Adipocyte (in vitro differentiated cells): ENCODE measurements around the gene SKI.

ENCODE experiments used
- DNase-seq: peaks from one replicate; pipeline ENCODE4 v3.0.0-alpha.2; 2015; ENCODE audit warnings: low read depth
- H3K27me3 ChIP-seq: replicated peaks from 2 replicates; pipeline ENCODE4 v1.7.0; 2013; ENCODE audit warnings: mild to moderate bottlenecking, low read length, moderate library complexity; ENCODE audit not compliant: control insufficient read depth, insufficient read depth
- H3K36me3 ChIP-seq: 2 replicates; pipeline ENCODE4 v1.7.0; 2013; ENCODE audit warnings: low read length, mild to moderate bottlenecking, moderate library complexity; ENCODE audit not compliant: control insufficient read depth, insufficient read depth, severe bottlenecking
- H3K4me1 ChIP-seq: 2 replicates; pipeline ENCODE4 v1.7.0; 2013; ENCODE audit warnings: mild to moderate bottlenecking, low read length, moderate library complexity; ENCODE audit not compliant: control insufficient read depth, insufficient read depth
- H3K4me3 ChIP-seq: 2 replicates; pipeline ENCODE4 v1.7.0; 2013; ENCODE audit warnings: mild to moderate bottlenecking, low read length, moderate library complexity
- H3K9ac ChIP-seq: 2 replicates; pipeline ENCODE4 v1.7.0; 2013; ENCODE audit warnings: mild to moderate bottlenecking, low read length, moderate library complexity
- H3K9me3 ChIP-seq: 2 replicates; pipeline ENCODE4 v1.7.0; 2013; ENCODE audit warnings: mild to moderate bottlenecking, low read length, moderate library complexity; ENCODE audit not compliant: control insufficient read depth

The SKI gene

GRCh38 chr1:2304921-2305681, 77.0 kb downstream of the SKI start:
- no peak for DNase-seq

DNA sequence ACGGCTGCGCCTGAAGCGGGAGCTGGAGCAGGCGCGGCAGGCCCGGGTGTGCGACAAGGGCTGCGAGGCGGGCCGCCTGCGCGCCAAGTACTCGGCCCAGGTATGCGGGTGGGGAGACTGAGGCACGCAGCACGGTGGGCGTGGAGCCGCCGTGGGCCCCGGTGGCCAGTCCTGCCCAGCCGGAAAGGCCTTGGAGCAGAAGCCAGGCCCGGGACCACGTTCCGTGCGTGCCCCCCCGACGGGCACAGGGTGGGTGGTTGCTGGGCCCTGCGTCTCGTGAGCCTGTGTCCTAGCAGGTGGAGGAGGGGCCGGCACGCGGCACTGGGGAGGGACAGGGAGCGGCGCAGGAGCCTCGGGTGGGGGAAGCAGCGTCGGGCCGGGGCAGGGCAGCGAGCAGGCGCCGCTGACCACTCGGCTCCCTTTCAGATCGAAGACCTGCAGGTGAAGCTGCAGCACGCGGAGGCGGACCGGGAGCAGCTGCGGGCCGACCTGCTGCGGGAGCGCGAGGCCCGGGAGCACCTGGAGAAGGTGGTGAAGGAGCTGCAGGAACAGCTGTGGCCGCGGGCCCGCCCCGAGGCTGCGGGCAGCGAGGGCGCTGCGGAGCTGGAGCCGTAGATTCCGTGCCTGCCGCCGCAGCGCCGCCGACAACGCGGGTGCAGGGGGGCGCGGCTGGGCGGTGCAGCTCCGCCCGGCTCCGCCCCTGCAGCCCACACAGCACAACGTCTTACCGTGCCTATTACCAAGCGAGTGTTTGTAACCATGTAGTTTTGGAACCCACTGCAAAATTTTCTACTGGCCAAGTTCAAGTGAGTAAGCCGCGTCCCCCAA, 78.2 kb downstream of the SKI start:
- H3K27me3 ChIP-seq = no peaks in the 10 kb centered on the region
- peaks cover 64% of the 10 kb centered on the region for H3K36me3 ChIP-seq
- no peak for DNase-seq
- H3K4me1 ChIP-seq = peaks cover 6% of the 10 kb centered on the region
- H3K9me3 ChIP-seq = no peaks in the 10 kb centered on the region
- no peak overlapping the region for H3K9ac ChIP-seq
- no peak overlapping the region for H3K4me3 ChIP-seq

More at GRCh38 chr1:2304921-2305681, 77.0 kb downstream of the SKI start:
- Histone ChIP-seq H3K4me1 (peaks cover 18% of the 10 kb centered on the region), H3K36me3 (peaks cover 64% of the 10 kb centered on the region), H3K27me3 (no peaks in the 10 kb centered on the region), H3K9ac (no peak overlapping the region), H3K9me3 (no peaks in the 10 kb centered on the region), H3K4me3 (no peak overlapping the region)

DNA sequence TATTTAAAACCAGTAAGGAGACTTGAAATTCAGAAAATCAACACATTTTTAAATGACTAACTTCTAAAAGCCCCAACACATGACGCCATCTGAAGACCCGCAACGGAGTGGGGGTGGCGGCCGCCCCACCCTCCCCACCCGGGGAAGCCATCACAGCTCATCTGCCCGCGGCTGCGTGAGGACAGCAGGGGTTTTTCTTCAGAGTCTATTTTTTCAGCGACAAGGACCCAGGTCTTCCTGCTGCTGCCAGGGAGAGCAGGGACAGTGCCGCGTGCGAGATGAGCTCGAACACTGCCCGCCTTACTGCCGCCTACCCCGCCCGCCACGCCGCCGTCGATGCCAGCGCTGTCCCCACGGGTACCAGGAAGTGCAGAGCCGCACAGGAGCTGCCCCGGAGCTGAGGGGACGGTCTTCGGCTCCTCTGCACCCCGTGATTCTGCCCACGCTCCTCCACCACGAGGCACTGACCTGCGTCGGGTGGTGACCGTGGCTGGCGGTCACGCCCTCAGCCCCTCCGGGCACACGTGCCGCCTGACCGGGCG, 79.0 kb downstream of the SKI start:
- no peak overlapping the region for H3K9ac ChIP-seq
- no peak for DNase-seq
- H3K9me3 ChIP-seq = no peaks in the 10 kb centered on the region
- peaks cover 6% of the 10 kb centered on the region for H3K4me1 ChIP-seq
- no peaks in the 10 kb centered on the region for H3K27me3 ChIP-seq
- peaks cover 64% of the 10 kb centered on the region for H3K36me3 ChIP-seq
- no peak overlapping the region for H3K4me3 ChIP-seq

DNA sequence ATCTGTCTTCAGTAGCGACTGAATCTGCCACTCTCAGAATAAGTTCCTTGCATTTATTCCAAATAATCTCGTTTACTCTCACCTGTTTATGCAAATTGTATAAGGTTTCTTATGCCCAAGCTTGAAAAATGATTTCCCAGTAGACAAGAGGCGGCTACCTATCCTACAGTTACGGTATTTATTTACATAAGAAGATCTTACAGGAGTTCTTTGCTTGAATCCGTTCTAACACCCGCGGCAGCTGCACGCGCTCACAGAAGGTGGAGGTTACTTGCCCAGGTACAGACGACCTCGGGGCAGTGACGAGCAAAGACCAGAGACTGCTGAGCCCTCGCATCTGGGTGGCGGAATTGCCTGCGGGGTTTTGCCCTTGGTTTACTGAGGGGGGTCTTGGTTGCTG, 79.9 kb downstream of the SKI start:
- Histone ChIP-seq H3K9me3 (no peaks in the 10 kb centered on the region), H3K4me3 (no peak overlapping the region), H3K9ac (no peak overlapping the region), H3K4me1 (peaks cover 14% of the 10 kb centered on the region), H3K27me3 (no peaks in the 10 kb centered on the region), H3K36me3 (peaks cover 57% of the 10 kb centered on the region)
- DNase-seq = no peak

DNA sequence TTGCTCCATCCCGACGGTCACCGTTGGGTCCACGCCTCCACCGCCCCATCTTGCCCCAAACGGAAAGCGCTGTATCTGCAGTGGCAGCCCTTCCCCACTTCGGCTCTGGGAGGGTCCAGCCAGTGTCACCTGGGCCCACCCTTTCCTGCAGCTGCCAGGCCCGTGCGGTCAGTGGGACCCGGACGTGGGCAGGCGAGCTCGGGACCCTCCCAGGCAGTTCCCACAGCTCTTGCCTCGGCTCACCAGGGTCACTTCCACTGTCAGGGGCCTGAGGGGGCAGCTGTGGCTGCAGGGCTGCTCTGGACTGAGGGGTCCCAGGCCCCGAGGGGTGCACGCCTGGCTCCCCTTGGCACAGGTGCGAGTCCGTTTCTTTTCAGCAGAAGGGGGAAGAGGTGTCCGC, 80.7 kb downstream of the SKI start:
- no peaks in the 10 kb centered on the region for H3K9me3 ChIP-seq
- H3K4me1 ChIP-seq = peaks cover 17% of the 10 kb centered on the region
- H3K27me3 ChIP-seq = no peaks in the 10 kb centered on the region
- H3K4me3 ChIP-seq = no peak overlapping the region
- H3K9ac ChIP-seq = no peak overlapping the region
- no peak for DNase-seq
- peaks cover 49% of the 10 kb centered on the region for H3K36me3 ChIP-seq

DNA sequence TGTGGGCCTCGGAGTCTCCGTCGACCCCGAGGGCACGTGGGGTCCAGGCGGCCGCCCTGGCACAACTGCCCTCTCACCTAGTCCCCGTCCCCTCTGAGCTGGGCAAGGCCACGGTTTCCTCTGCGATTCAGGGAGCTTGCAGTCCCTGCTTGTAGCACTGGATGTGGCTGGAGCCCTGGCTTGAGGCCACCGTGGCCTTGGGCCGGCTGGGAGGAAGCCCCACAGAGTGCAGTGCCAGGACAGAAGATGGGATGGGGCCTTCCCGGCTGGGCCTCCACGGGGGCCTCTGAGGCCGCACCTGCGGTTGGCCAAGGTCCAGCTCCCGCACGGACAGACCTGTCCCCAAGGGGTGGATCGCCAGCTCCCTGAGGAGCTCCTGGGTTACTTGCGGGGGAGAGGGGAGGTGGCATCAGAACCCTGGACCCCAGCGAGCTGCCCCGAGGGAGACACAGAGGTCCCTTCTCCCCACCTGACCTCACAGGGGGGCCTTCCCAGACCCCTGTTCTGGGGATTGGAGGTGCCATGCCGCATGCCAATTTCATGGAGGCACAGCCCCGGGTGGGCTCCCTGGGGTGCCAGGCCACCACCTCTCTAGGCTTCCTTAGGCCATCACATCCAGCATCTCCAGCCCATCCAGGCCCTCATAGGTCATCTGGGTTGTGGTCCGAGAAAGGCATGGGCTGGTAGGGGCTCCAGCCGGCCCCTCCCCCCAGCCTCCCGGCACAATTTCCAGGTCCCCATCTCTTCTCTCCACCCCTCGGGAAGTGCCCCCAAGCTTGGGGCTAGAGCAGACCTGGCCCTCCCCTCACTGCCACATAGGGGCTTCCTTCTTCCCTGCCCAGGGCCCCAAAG, 82.4 kb downstream of the SKI start:
- Histone ChIP-seq H3K27me3 (no peaks in the 10 kb centered on the region), H3K4me3 (no peak overlapping the region), H3K4me1 (peaks cover 21% of the 10 kb centered on the region), H3K9ac (no peak overlapping the region), H3K9me3 (no peaks in the 10 kb centered on the region), H3K36me3 (peaks cover 35% of the 10 kb centered on the region)
- DNase-seq = no peak

DNA sequence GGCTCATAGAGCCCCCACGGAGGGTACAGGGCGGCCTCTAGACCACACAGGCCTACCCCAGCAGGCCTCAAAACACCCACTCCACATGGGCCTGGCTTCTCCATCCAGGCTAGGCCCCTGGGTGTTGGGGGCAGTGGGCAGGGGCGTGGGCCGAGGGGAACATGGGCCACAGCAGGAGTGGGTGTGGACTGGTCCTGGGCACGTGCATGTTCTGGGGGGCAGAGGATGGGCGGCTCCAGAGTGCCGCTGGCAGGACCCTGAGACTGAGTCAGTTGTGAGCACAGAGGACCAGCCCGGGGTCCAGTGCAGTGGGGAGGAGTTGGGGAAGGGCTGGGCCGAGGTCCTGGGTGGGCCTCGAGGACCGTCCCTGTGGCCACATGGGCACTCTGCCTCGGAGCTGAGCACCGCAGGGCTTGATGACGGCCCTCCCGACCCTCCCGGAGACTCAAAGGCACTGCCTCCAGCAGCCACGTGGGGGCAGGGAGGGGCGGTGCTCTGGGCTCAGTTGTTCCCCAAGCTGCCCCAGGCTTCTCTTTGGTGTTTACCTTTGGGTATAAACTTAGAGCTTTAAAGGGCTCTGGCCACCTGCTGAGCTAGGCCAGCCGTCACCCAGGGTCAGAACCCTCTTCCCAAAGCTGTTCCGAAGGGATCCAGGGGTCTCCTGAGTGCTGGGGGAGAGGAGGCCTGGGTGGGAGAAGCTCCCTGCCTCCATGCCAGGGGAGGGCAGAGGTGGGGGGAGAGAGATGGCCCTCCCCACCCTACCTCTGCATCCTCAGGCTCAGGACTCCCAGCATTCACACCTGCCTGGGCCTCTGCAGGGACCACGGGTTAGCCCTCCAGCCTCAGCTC, 83.3 kb downstream of the SKI start:
- peaks cover 24% of the 10 kb centered on the region for H3K4me1 ChIP-seq
- H3K9ac ChIP-seq = peak overlapping the region; percentile 63
- no peak overlapping the region for H3K4me3 ChIP-seq
- DNase-seq = peak; percentile 68
- H3K36me3 ChIP-seq = peaks cover 28% of the 10 kb centered on the region
- H3K9me3 ChIP-seq = no peaks in the 10 kb centered on the region
- H3K27me3 ChIP-seq = no peaks in the 10 kb centered on the region

GRCh38 chr1:2312160-2312514, 84.0 kb downstream of the SKI start:
- no peak for DNase-seq
- H3K9ac ChIP-seq = peak overlapping the region; percentile 63
- H3K4me1 ChIP-seq = peaks cover 24% of the 10 kb centered on the region
- no peaks in the 10 kb centered on the region for H3K9me3 ChIP-seq
- H3K27me3 ChIP-seq = no peaks in the 10 kb centered on the region
- no peak overlapping the region for H3K4me3 ChIP-seq
- H3K36me3 ChIP-seq = peaks cover 22% of the 10 kb centered on the region

- Histone ChIP-seq H3K27me3 (no peaks in the 10 kb centered on the region), H3K4me3 (no peak overlapping the region), H3K4me1 (peaks cover 24% of the 10 kb centered on the region), H3K9ac (no peak overlapping the region), H3K36me3 (peaks cover 16% of the 10 kb centered on the region), H3K9me3 (no peaks in the 10 kb centered on the region)
- DNase-seq = peak; percentile 10
These were observed 84.6 kb downstream of the SKI start for GRCh38 chr1:2312515-2313301.
